ENCODE data around the gene ABLIM2. TPM values are rescaled to one million over a fixed set of nuclear protein-coding genes. Genes with fewer than 3 reads are reported as not detected.

The ABLIM2 gene
- total and polyA plus RNA-seq, 2 experiments from 2014 or later = 1.5 to 4.3 TPM

DNA sequence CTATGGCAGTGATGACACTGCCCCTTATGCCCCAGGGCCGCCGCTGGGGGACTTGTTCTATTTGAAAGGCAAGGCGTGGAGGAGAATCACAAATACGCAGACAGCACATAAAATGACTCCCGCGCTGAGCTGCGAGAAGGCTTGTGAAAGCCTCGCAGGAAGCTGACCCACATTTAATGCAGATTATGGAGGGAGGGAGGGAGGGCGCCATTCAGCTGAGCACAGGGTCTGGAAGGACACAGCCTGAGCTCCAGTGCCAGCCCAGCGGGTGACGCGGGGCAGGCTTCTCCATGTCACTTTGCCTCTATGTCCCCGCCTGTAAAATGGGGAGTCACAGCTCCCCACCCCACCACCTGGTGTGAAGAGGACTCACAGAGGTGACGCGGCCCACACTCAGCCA lies 14.3 kb downstream of the ABLIM2 start:
- Histone ChIP-seq H3K4me2 (peak overlapping the region; percentile 43; the same call in 1 of the 2 replicates), H3K27ac (ENCODE audit: low read depth) (no peak overlapping the region)
- no peak overlapping the region for H3K4me3 Mint-ChIP-seq

More for the DNA sequence above, 14.3 kb downstream of the ABLIM2 start:
- Histone ChIP-seq H3K4me1 (ENCODE audit: insufficient read depth) (peaks cover 4% of the 10 kb centered on the region; the same call in 1 of the 2 replicates), H3K4me3 (no peak overlapping the region), H3K36me3 (ENCODE audit: insufficient read depth) (no peaks in the 10 kb centered on the region), H4K20me1 (replicated peaks; ENCODE audit: insufficient read depth) (no peaks in the 10 kb centered on the region), H3F3A (replicated peaks; ENCODE audit: low read depth) (no peaks in the 10 kb centered on the region), H2AFZ (no peak overlapping the region), H3K27me3 (ENCODE audit: insufficient read depth) (no peaks in the 10 kb centered on the region), H3K79me2 (replicated peaks; ENCODE audit: insufficient read depth) (no peaks in the 10 kb centered on the region), H3K9me2 (ENCODE audit: insufficient read depth) (no peaks in the 10 kb centered on the region)
- Mint-ChIP-seq H3K9me3 (peaks cover 8% of the 10 kb centered on the region), H3K27me3 (ENCODE audit: insufficient read depth, low read depth, poor library complexity) (peaks cover 4% of the 10 kb centered on the region), H3K4me1 (peaks cover 25% of the 10 kb centered on the region), H3K36me3 (ENCODE audit: low read depth) (no peaks in the 10 kb centered on the region; the same call in 2 of the 3 replicates), H3K27ac (no peak overlapping the region)
- DNase-seq (ENCODE audit: low spot score) (peak; percentile 56), ATAC-seq (peak; percentile 44)
- TF ChIP-seq, protein P1, sequence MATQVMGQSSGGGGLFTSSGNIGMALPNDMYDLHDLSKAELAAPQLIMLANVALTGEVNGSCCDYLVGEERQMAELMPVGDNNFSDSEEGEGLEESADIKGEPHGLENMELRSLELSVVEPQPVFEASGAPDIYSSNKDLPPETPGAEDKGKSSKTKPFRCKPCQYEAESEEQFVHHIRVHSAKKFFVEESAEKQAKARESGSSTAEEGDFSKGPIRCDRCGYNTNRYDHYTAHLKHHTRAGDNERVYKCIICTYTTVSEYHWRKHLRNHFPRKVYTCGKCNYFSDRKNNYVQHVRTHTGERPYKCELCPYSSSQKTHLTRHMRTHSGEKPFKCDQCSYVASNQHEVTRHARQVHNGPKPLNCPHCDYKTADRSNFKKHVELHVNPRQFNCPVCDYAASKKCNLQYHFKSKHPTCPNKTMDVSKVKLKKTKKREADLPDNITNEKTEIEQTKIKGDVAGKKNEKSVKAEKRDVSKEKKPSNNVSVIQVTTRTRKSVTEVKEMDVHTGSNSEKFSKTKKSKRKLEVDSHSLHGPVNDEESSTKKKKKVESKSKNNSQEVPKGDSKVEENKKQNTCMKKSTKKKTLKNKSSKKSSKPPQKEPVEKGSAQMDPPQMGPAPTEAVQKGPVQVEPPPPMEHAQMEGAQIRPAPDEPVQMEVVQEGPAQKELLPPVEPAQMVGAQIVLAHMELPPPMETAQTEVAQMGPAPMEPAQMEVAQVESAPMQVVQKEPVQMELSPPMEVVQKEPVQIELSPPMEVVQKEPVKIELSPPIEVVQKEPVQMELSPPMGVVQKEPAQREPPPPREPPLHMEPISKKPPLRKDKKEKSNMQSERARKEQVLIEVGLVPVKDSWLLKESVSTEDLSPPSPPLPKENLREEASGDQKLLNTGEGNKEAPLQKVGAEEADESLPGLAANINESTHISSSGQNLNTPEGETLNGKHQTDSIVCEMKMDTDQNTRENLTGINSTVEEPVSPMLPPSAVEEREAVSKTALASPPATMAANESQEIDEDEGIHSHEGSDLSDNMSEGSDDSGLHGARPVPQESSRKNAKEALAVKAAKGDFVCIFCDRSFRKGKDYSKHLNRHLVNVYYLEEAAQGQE (IDR thresholded peaks at IDR 0.05; ENCODE audit: unreplicated experiment) = no peak
- TF ChIP-seq STAT1 (IDR thresholded peaks at IDR 0.05; ENCODE audit: unreplicated experiment) (no peak), POLR2AphosphoS5 (IDR thresholded peaks at IDR 0.05; ENCODE audit: low read depth) (no peak), EZH2 (IDR thresholded peaks at IDR 0.05; ENCODE audit: low read depth, unreplicated experiment) (no peak), NANOG (IDR thresholded peaks at IDR 0.05; ENCODE audit: borderline replicate concordance) (no peak), CREB1 (CRISPR knock-in tag; IDR thresholded peaks at IDR 0.05; ENCODE audit: low read depth) (no peak), ZNF331 (CRISPR knock-in tag; IDR thresholded peaks at IDR 0.05; ENCODE audit: low read depth) (no peak), EZH2phosphoT487 (IDR thresholded peaks at IDR 0.05; ENCODE audit: unreplicated experiment) (no peak), ZNF114 (CRISPR knock-in tag; IDR thresholded peaks at IDR 0.05) (no peak), JUNB (IDR thresholded peaks at IDR 0.05; ENCODE audit: unreplicated experiment) (no peak)
- TF ChIP-seq, protein P2, sequence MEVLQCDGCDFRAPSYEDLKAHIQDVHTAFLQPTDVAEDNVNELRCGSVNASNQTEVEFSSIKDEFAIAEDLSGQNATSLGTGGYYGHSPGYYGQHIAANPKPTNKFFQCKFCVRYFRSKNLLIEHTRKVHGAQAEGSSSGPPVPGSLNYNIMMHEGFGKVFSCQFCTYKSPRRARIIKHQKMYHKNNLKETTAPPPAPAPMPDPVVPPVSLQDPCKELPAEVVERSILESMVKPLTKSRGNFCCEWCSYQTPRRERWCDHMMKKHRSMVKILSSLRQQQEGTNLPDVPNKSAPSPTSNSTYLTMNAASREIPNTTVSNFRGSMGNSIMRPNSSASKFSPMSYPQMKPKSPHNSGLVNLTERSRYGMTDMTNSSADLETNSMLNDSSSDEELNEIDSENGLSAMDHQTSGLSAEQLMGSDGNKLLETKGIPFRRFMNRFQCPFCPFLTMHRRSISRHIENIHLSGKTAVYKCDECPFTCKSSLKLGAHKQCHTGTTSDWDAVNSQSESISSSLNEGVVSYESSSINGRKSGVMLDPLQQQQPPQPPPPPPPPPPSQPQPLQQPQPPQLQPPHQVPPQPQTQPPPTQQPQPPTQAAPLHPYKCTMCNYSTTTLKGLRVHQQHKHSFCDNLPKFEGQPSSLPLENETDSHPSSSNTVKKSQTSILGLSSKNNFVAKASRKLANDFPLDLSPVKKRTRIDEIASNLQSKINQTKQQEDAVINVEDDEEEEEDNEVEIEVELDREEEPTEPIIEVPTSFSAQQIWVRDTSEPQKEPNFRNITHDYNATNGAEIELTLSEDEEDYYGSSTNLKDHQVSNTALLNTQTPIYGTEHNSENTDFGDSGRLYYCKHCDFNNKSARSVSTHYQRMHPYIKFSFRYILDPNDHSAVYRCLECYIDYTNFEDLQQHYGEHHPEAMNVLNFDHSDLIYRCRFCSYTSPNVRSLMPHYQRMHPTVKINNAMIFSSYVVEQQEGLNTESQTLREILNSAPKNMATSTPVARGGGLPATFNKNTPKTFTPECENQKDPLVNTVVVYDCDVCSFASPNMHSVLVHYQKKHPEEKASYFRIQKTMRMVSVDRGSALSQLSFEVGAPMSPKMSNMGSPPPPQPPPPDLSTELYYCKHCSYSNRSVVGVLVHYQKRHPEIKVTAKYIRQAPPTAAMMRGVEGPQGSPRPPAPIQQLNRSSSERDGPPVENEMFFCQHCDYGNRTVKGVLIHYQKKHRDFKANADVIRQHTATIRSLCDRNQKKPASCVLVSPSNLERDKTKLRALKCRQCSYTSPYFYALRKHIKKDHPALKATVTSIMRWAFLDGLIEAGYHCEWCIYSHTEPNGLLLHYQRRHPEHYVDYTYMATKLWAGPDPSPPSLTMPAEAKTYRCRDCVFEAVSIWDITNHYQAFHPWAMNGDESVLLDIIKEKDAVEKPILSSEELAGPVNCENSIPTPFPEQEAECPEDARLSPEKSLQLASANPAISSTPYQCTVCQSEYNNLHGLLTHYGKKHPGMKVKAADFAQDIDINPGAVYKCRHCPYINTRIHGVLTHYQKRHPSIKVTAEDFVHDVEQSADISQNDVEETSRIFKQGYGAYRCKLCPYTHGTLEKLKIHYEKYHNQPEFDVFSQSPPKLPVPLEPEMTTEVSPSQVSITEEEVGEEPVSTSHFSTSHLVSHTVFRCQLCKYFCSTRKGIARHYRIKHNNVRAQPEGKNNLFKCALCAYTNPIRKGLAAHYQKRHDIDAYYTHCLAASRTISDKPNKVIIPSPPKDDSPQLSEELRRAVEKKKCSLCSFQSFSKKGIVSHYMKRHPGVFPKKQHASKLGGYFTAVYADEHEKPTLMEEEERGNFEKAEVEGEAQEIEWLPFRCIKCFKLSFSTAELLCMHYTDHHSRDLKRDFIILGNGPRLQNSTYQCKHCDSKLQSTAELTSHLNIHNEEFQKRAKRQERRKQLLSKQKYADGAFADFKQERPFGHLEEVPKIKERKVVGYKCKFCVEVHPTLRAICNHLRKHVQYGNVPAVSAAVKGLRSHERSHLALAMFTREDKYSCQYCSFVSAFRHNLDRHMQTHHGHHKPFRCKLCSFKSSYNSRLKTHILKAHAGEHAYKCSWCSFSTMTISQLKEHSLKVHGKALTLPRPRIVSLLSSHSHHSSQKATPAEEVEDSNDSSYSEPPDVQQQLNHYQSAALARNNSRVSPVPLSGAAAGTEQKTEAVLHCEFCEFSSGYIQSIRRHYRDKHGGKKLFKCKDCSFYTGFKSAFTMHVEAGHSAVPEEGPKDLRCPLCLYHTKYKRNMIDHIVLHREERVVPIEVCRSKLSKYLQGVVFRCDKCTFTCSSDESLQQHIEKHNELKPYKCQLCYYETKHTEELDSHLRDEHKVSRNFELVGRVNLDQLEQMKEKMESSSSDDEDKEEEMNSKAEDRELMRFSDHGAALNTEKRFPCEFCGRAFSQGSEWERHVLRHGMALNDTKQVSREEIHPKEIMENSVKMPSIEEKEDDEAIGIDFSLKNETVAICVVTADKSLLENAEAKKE (CRISPR knock-in tag; IDR thresholded peaks at IDR 0.05) = no peak
- TF ChIP-seq, protein P3, sequence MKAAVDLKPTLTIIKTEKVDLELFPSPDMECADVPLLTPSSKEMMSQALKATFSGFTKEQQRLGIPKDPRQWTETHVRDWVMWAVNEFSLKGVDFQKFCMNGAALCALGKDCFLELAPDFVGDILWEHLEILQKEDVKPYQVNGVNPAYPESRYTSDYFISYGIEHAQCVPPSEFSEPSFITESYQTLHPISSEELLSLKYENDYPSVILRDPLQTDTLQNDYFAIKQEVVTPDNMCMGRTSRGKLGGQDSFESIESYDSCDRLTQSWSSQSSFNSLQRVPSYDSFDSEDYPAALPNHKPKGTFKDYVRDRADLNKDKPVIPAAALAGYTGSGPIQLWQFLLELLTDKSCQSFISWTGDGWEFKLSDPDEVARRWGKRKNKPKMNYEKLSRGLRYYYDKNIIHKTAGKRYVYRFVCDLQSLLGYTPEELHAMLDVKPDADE (IDR thresholded peaks at IDR 0.05) = no peak
- TF ChIP-seq, protein P4, sequence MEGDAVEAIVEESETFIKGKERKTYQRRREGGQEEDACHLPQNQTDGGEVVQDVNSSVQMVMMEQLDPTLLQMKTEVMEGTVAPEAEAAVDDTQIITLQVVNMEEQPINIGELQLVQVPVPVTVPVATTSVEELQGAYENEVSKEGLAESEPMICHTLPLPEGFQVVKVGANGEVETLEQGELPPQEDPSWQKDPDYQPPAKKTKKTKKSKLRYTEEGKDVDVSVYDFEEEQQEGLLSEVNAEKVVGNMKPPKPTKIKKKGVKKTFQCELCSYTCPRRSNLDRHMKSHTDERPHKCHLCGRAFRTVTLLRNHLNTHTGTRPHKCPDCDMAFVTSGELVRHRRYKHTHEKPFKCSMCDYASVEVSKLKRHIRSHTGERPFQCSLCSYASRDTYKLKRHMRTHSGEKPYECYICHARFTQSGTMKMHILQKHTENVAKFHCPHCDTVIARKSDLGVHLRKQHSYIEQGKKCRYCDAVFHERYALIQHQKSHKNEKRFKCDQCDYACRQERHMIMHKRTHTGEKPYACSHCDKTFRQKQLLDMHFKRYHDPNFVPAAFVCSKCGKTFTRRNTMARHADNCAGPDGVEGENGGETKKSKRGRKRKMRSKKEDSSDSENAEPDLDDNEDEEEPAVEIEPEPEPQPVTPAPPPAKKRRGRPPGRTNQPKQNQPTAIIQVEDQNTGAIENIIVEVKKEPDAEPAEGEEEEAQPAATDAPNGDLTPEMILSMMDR (conservative IDR thresholded peaks at IDR 0.05; ENCODE audit: low read depth in 2 of 2) = no peak; a peak in 1 of 4 replicates
